ENCODE data around the gene GALNT18. TPM values are rescaled to one million over a fixed set of nuclear protein-coding genes. Genes with fewer than 3 reads are reported as not detected.

The GALNT18 gene
- total and polyA plus RNA-seq, 2 of the 4 experiments (the other 2 are of a cell fraction) = 9.5 to 11.3 TPM

DNA sequence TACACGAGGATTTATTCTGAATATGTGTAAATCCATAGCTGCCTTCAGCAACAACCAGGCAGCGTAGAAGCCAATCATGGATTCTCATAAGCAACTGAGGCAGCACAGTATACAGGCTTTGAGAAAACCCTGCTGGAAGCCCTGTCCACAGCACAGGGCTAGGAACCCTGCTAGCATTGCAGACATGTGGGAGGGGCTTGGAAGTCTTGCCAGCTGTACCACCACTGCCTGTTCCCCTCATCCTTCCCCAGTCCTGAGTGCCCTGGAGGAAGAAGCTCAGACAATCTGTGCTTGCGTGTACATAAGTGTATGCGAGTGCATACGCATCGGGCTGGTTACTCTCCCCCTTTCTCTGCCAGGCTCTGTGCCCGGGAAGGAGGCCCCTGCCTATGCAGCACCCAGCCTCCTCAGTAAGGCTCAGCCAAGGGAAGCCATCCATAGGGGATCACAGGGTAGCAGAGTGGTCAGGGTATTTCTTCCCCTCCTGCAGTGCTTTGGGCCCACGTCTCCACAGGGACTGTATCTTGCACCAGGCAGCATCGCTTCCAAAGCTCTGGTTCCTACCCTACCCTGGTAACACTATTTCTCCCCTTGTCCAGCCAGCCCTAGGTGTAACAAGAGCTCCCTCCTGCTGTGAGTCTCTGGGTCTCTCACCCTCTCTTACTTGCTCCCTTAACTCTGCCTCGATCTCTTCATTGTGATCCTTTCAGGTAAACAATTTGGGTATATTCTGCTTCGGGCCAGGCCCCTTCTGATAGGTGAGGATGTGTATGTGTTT is 90.5 kb downstream of the GALNT18 start:
- ATAC-seq (ENCODE audit: low read depth) = peak; percentile 24; the same call in 1 of the 2 replicates
- Histone ChIP-seq H3K9ac (ENCODE audit: low read depth, low read length) (no peak overlapping the region), H4K91ac (ENCODE audit: insufficient read depth, low read depth, low read length) (no peak overlapping the region), H3K14ac (replicated peaks; ENCODE audit: low read depth, low read length) (no peak overlapping the region), H2BK120ac (ENCODE audit: low read depth, low read length) (no peak overlapping the region), H3K9me3 (ENCODE audit: control insufficient read depth, insufficient read depth, low read length) (no peaks in the 10 kb centered on the region), H3K56ac (ENCODE audit: extremely low read depth, insufficient read depth, low read length) (no peak overlapping the region), H3K4me2 (ENCODE audit: low read depth, low read length) (no peak overlapping the region), H2BK5ac (ENCODE audit: low read depth, low read length, poor library complexity, severe bottlenecking) (no peak overlapping the region), H3K27ac (ENCODE audit: insufficient read depth, low read length) (no peak overlapping the region), H4K8ac (ENCODE audit: low read depth in 2 of 2, low read length in 2 of 2) (no peak overlapping the region), H2BK20ac (ENCODE audit: low read depth, low read length) (no peak overlapping the region), H2AK5ac (ENCODE audit: low read depth, low read length) (no peak overlapping the region), H3K9me1 (ENCODE audit: insufficient read depth, low read length) (no peaks in the 10 kb centered on the region), H3K4me3 (ENCODE audit: insufficient read depth, low read depth, low read length) (no peak overlapping the region), H3K4me1 (ENCODE audit: control insufficient read depth, insufficient read depth, low read length) (no peaks in the 10 kb centered on the region), H2BK15ac (ENCODE audit: low read depth, low read length) (no peak overlapping the region), H4K20me1 (ENCODE audit: insufficient read depth, low read length) (no peaks in the 10 kb centered on the region), H3K79me1 (ENCODE audit: low read depth in 1 of 2, low read length in 2 of 2) (no peaks in the 10 kb centered on the region), H3K23ac (ENCODE audit: low read depth, low read length) (no peak overlapping the region), H4K5ac (ENCODE audit: low read depth, low read length) (no peak overlapping the region), H3K36me3 (ENCODE audit: control insufficient read depth, insufficient read depth, low read length) (no peaks in the 10 kb centered on the region), H2AK9ac (replicated peaks; ENCODE audit: low read depth, low read length, poor library complexity) (no peak overlapping the region), H2AFZ (replicated peaks; ENCODE audit: low read length, poor library complexity) (no peak overlapping the region), H3K18ac (ENCODE audit: low read depth, low read length) (no peak overlapping the region), H3K4ac (ENCODE audit: low read depth, low read length) (no peak overlapping the region), H3K27me3 (ENCODE audit: control insufficient read depth, insufficient read depth, low read length) (peaks cover 4% of the 10 kb centered on the region)
- no TSS peak for BruUV-seq (replicated peaks)
- DNase-seq = no peak
- WGBS, 2 experiments (ENCODE audit: extremely low coverage in 2 of 2, insufficient read length in 1 of 2) = 50% methylated on average over 1 of the region's 11 CpGs; no CpG with 5 or more reads in 1 of the 2 experiments
- in situ Hi-C loops (cut with MboI; ENCODE audit: low sequenced_read_pairs) = no loop called here
- dilution Hi-C loops (cut with HindIII; ENCODE audit: low sequenced_read_pairs, unreplicated experiment) = no loop called here
- ChIA-PET CTCF (interaction anchor here (0.7 kb wide), 1 partner anchor 8 kb away, joined by 3 read pairs; no protein-coding TSS in a partner anchor), POLR2A (ENCODE audit: unreplicated experiment) (no interaction called here)
- TF ChIP-seq MAZ (IDR thresholded peaks at IDR 0.05; ENCODE audit: borderline replicate concordance, low read depth, low read length) (no peak), ELK1 (IDR thresholded peaks at IDR 0.05; ENCODE audit: borderline replicate concordance, low read depth, low read length) (no peak), MXI1 (IDR thresholded peaks at IDR 0.05; ENCODE audit: borderline replicate concordance, low read depth, low read length) (no peak)
- intact Hi-C loops (cut with micrococcal nuclease) = no loop called here

Measured in IMR-90 (cell line).